NT2/D1 (cell line): ENCODE data around the gene MAP2.

Experiments used
- SUZ12 ChIP-seq: IDR thresholded peaks from 2 replicates; pipeline ENCODE4 v1.6.1; 2011; ENCODE audit not compliant: insufficient read length, insufficient read depth; ENCODE audit errors: extremely low read depth
- YY1 ChIP-seq: IDR thresholded peaks from 2 replicates; pipeline ENCODE4 v1.6.1; 2011; ENCODE audit not compliant: insufficient read length, insufficient read depth
- ZNF274 ChIP-seq: IDR thresholded peaks from 2 replicates; pipeline ENCODE4 v1.6.1; 2011; ENCODE audit warnings: mild to moderate bottlenecking, low read depth, low read length

DNA sequence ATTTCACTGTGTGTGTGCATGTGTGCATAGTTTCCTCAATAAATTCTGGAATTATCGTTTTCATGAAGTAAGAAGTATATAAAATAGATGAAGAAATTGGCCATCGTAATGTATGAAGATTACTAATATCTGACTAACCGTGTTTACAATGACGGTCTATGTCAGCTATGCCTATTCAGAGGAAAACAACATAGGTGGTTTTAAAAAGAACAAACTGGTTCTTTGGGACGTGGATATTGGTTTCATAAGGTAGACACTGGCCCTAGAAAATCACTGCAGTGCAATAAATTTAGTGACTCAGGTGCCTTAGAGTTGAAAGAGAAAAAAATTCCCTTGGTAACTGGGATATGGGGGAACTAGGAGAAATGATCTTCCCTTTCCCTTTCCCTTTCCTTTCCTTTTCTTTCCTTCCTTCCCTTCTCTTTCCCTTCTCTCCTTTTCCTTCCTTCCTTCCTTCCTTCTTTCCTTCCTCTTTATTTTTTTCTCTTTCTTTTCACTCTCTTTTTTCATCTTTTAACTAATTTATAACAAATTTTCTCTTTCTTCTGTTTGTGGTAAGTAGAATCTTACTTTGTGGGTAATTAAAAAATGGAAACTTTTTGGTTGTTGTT lies 36.4 kb downstream of the MAP2 start:
- no peak for TF ChIP-seq ZNF274
- TF ChIP-seq YY1, result no peak
- TF ChIP-seq SUZ12, result no peak
